CD4-positive, alpha-beta T cell treated with Interleukin-6 for 4 hours (primary cell): ENCODE results near the gene GPR21.
A peak's percentile ranks its signal among the peaks of the same experiment; 100 is the strongest.

ENCODE experiments used
- DNase-seq: peaks from one replicate; pipeline ENCODE4 v3.0.0-alpha.2; 2020; ENCODE audit warnings: mixed read lengths

GPR21 gene

GRCh38 chr9:123067136-123067535 is 33.7 kb downstream of the GPR21 start:
- no peak for DNase-seq

- no peak for DNase-seq
Measured at GRCh38 chr9:123069010-123069481, 35.6 kb downstream of the GPR21 start.

GRCh38 chr9:123070198-123070597 is 36.7 kb downstream of the GPR21 start:
- no peak for DNase-seq

GRCh38 chr9:123072407-123072995 is 39.0 kb downstream of the GPR21 start:
- DNase-seq = no peak

GRCh38 chr9:123073441-123073840 is 40.0 kb downstream of the GPR21 start:
- no peak for DNase-seq

- DNase-seq = no peak
Measured at GRCh38 chr9:123073991-123074422, 40.5 kb downstream of the GPR21 start.

GRCh38 chr9:123074628-123075027 is 41.2 kb downstream of the GPR21 start:
- DNase-seq = no peak

- no peak for DNase-seq
Measured at GRCh38 chr9:123080444-123080843, 47.0 kb downstream of the GPR21 start.

- DNase-seq = peak; percentile 6
Measured at GRCh38 chr9:123081824-123082223, 48.4 kb downstream of the GPR21 start.

- no peak for DNase-seq
Measured at GRCh38 chr9:123083680-123084079, 50.2 kb downstream of the GPR21 start.

GRCh38 chr9:123084256-123084655 is 50.8 kb downstream of the GPR21 start:
- no peak for DNase-seq
